ENCODE results near the gene PROCR. TPM values are rescaled to one million over a fixed set of nuclear protein-coding genes. Genes with fewer than 3 reads are reported as not detected.

The PROCR gene
- total RNA-seq, 1 donor from 2014 or later: 36.2 TPM

- H2AFZ ChIP-seq (ENCODE audit: low read depth, low read length): no peak overlapping the region
- no peaks in the 10 kb centered on the region for H3K27me3 Mint-ChIP-seq (ENCODE audit: low read depth, unreplicated experiment)
- no peaks in the 10 kb centered on the region for H3K27me3 ChIP-seq (ENCODE audit: insufficient read depth, low read length)
- H3K4me1 Mint-ChIP-seq (ENCODE audit: low read depth, unreplicated experiment): peaks cover 4% of the 10 kb centered on the region
- peaks cover 21% of the 10 kb centered on the region for H3K36me3 Mint-ChIP-seq (ENCODE audit: low read depth, unreplicated experiment)
- H3K4me3 ChIP-seq (ENCODE audit: insufficient read depth, low read depth, low read length): no peak overlapping the region
- H3K79me2 ChIP-seq (ENCODE audit: insufficient read depth, low read length): no peaks in the 10 kb centered on the region
- peaks cover 15% of the 10 kb centered on the region for H3K4me1 ChIP-seq (ENCODE audit: insufficient read depth, low read length)
- FAIRE-seq: no peak
- H3K27ac Mint-ChIP-seq (ENCODE audit: unreplicated experiment): no peak overlapping the region
- peaks cover 29% of the 10 kb centered on the region for H3K36me3 ChIP-seq (ENCODE audit: insufficient read depth, low read length)
- H3K4me3 Mint-ChIP-seq (ENCODE audit: unreplicated experiment): no peak overlapping the region
- H3K27ac ChIP-seq (ENCODE audit: low read depth, low read length): no peak overlapping the region
- DNase-seq (ENCODE audit: low read depth): no peak
- H3K9me3 ChIP-seq (ENCODE audit: insufficient read depth, low read depth, low read length): no peaks in the 10 kb centered on the region
- no peaks in the 10 kb centered on the region for H3K9me3 Mint-ChIP-seq (ENCODE audit: unreplicated experiment)
- TF ChIP-seq EZH2 (IDR thresholded peaks at IDR 0.05; ENCODE audit: insufficient read depth, low read length): no peak
- no peak for TF ChIP-seq CTCF (IDR thresholded peaks at IDR 0.05; ENCODE audit: insufficient read depth, low read depth, low read length)
- H4K20me1 ChIP-seq (ENCODE audit: insufficient read depth, low read length): no peaks in the 10 kb centered on the region
- H3K9ac ChIP-seq (ENCODE audit: low read length): no peak overlapping the region
- peak overlapping the region; percentile 13 for H3K4me2 ChIP-seq (ENCODE audit: low read length)
These were observed 37.0 kb upstream of the PROCR start for GRCh38 chr20:35134880-35135279.

- Histone ChIP-seq H3K9me3 (ENCODE audit: insufficient read depth, low read depth, low read length) (no peaks in the 10 kb centered on the region), H3K4me1 (ENCODE audit: insufficient read depth, low read length) (peaks cover 15% of the 10 kb centered on the region), H3K27me3 (ENCODE audit: insufficient read depth, low read length) (no peaks in the 10 kb centered on the region), H3K79me2 (ENCODE audit: insufficient read depth, low read length) (no peaks in the 10 kb centered on the region), H3K4me3 (ENCODE audit: insufficient read depth, low read depth, low read length) (no peak overlapping the region), H3K9ac (ENCODE audit: low read length) (no peak overlapping the region), H3K36me3 (ENCODE audit: insufficient read depth, low read length) (peaks cover 27% of the 10 kb centered on the region), H3K27ac (ENCODE audit: low read depth, low read length) (no peak overlapping the region), H3K4me2 (ENCODE audit: low read length) (peak overlapping the region; percentile 30), H4K20me1 (ENCODE audit: insufficient read depth, low read length) (no peaks in the 10 kb centered on the region), H2AFZ (ENCODE audit: low read depth, low read length) (no peak overlapping the region)
- no peaks in the 10 kb centered on the region for H3K27me3 Mint-ChIP-seq (ENCODE audit: low read depth, unreplicated experiment)
- TF ChIP-seq CTCF (IDR thresholded peaks at IDR 0.05; ENCODE audit: insufficient read depth, low read depth, low read length) (no peak), EZH2 (IDR thresholded peaks at IDR 0.05; ENCODE audit: insufficient read depth, low read length) (no peak)
- no peak overlapping the region for H3K4me3 Mint-ChIP-seq (ENCODE audit: unreplicated experiment)
- H3K9me3 Mint-ChIP-seq (ENCODE audit: unreplicated experiment): no peaks in the 10 kb centered on the region
- FAIRE-seq: no peak
- no peak overlapping the region for H3K27ac Mint-ChIP-seq (ENCODE audit: unreplicated experiment)
- H3K36me3 Mint-ChIP-seq (ENCODE audit: low read depth, unreplicated experiment): peaks cover 21% of the 10 kb centered on the region
- H3K4me1 Mint-ChIP-seq (ENCODE audit: low read depth, unreplicated experiment): peaks cover 4% of the 10 kb centered on the region
- peak; percentile 74 for DNase-seq (ENCODE audit: low read depth)
These were observed 35.8 kb upstream of the PROCR start for GRCh38 chr20:35135867-35136586.

- Histone ChIP-seq H3K4me1 (ENCODE audit: insufficient read depth, low read length) (peaks cover 14% of the 10 kb centered on the region), H4K20me1 (ENCODE audit: insufficient read depth, low read length) (no peaks in the 10 kb centered on the region), H3K4me3 (ENCODE audit: insufficient read depth, low read depth, low read length) (no peak overlapping the region), H3K4me2 (ENCODE audit: low read length) (no peak overlapping the region), H3K79me2 (ENCODE audit: insufficient read depth, low read length) (no peaks in the 10 kb centered on the region), H3K9me3 (ENCODE audit: insufficient read depth, low read depth, low read length) (no peaks in the 10 kb centered on the region), H3K9ac (ENCODE audit: low read length) (no peak overlapping the region), H3K27ac (ENCODE audit: low read depth, low read length) (no peak overlapping the region), H3K36me3 (ENCODE audit: insufficient read depth, low read length) (peaks cover 8% of the 10 kb centered on the region), H3K27me3 (ENCODE audit: insufficient read depth, low read length) (no peaks in the 10 kb centered on the region), H2AFZ (ENCODE audit: low read depth, low read length) (no peak overlapping the region)
- no peak for DNase-seq (ENCODE audit: low read depth)
- H3K9me3 Mint-ChIP-seq (ENCODE audit: unreplicated experiment): no peaks in the 10 kb centered on the region
- H3K4me3 Mint-ChIP-seq (ENCODE audit: unreplicated experiment): no peak overlapping the region
- H3K36me3 Mint-ChIP-seq (ENCODE audit: low read depth, unreplicated experiment): peaks cover 5% of the 10 kb centered on the region
- TF ChIP-seq CTCF (IDR thresholded peaks at IDR 0.05; ENCODE audit: insufficient read depth, low read depth, low read length) (no peak), EZH2 (IDR thresholded peaks at IDR 0.05; ENCODE audit: insufficient read depth, low read length) (no peak)
- H3K4me1 Mint-ChIP-seq (ENCODE audit: low read depth, unreplicated experiment): peaks cover 7% of the 10 kb centered on the region
- H3K27ac Mint-ChIP-seq (ENCODE audit: unreplicated experiment): no peak overlapping the region
- no peak for FAIRE-seq
- H3K27me3 Mint-ChIP-seq (ENCODE audit: low read depth, unreplicated experiment): no peaks in the 10 kb centered on the region
These were observed 27.2 kb upstream of the PROCR start for GRCh38 chr20:35144694-35145093.
